ENCODE results near the gene ARMH2. TPM values are rescaled to one million over a fixed set of nuclear protein-coding genes. Genes with fewer than 3 reads are reported as not detected.

Gene ARMH2
- total RNA-seq, 1 experiment from 2014 or later, result not detected

DNA sequence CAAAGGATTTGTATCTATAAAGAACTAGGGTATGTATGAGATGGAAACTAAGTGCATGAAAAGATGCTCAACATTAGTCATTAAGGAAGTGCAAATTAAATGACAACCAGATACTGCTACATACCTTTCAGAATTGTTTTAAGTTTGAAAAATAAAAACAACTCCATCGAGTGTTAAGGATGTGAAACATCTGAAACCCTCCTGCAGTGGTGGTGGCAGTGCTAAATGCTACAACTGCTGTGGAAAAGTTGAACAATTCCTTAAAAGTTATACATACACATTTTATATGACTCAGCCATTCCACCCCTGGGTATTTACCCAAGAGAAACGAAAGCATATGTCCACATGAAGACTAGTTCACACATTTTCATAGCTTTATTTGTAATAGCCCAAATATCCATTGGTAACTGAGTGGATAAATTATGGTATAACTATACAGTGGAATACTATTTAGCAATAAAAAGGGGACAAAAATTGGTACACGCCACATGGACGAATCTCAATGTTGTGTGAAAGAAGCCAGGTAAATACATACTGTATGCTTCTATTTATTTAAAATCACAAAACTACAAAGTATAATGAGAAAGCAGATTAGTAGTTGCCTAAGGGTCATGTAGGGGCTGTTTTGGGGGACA lies 10.6 kb downstream of the ARMH2 start:
- peaks cover 8% of the 10 kb centered on the region; the same call in 1 of the 2 replicates for H4K20me1 ChIP-seq (ENCODE audit: insufficient read depth)
- H3K9me2 ChIP-seq (ENCODE audit: insufficient read depth), result no peaks in the 10 kb centered on the region
- TF ChIP-seq TCF7L2 (IDR thresholded peaks at IDR 0.05; ENCODE audit: borderline replicate concordance, extremely low read depth, insufficient read depth, insufficient read length), result no peak
- TF ChIP-seq POLR2AphosphoS5 (IDR thresholded peaks at IDR 0.05; ENCODE audit: low read depth, low read length), result no peak
- no peak for TF ChIP-seq CBX3 (IDR thresholded peaks at IDR 0.05; ENCODE audit: low read depth)
- no peak for TF ChIP-seq SIN3A (IDR thresholded peaks at IDR 0.05; ENCODE audit: low read depth)
- no peak overlapping the region for H3K4me3 ChIP-seq (replicated peaks in 1 of 2; ENCODE audit: low read depth in 1 of 2, low read length in 2 of 2)
- no peak overlapping the region for H3K9ac ChIP-seq (ENCODE audit: low read length)
- DNase-seq (ENCODE audit: low read depth, low spot score), result no peak
- no peaks in the 10 kb centered on the region for H3K9me3 ChIP-seq (ENCODE audit: control insufficient read depth in 1 of 2, insufficient read depth in 1 of 2, low read depth in 1 of 2, low read length in 2 of 2)
- ChIA-PET CTCF (no interaction called here), POLR2A (interaction anchor here (0.6 kb wide), 1 partner anchor 9 kb away, joined by 3 read pairs; no protein-coding TSS in a partner anchor), RAD21 (ENCODE audit: low non-redundant PET in 1 of 2, low total read pairs in 2 of 2, uncharacterized antibody in 2 of 2, unreplicated experiment in 2 of 2) (no interaction called here)
- H3K36me3 ChIP-seq (ENCODE audit: control insufficient read depth in 1 of 2, insufficient read depth in 2 of 2, low read length in 2 of 2), result peaks cover 23 to 35% of the 10 kb centered on the region in 2 experiments
- intact Hi-C loops (cut with micrococcal nuclease), result no loop called here
- H3K4me2 ChIP-seq (ENCODE audit: low read length), result no peak overlapping the region
- H3K79me2 ChIP-seq (ENCODE audit: insufficient read depth, low read length), result peaks cover 17% of the 10 kb centered on the region
- H3K27ac ChIP-seq (ENCODE audit: low read depth, low read length), result no peak overlapping the region
- BruUV-seq (replicated peaks), result TSS peak; percentile 23
- no peaks in the 10 kb centered on the region for H3K27me3 ChIP-seq (ENCODE audit: insufficient read depth, low read length)
- H2AFZ ChIP-seq (ENCODE audit: low read depth, low read length, poor library complexity, severe bottlenecking), result no peak overlapping the region
- H3K4me1 ChIP-seq (ENCODE audit: control insufficient read depth in 1 of 2, insufficient read depth in 2 of 2, low read length in 2 of 2), result no peaks in the 10 kb centered on the region
- no peak for ATAC-seq

DNA sequence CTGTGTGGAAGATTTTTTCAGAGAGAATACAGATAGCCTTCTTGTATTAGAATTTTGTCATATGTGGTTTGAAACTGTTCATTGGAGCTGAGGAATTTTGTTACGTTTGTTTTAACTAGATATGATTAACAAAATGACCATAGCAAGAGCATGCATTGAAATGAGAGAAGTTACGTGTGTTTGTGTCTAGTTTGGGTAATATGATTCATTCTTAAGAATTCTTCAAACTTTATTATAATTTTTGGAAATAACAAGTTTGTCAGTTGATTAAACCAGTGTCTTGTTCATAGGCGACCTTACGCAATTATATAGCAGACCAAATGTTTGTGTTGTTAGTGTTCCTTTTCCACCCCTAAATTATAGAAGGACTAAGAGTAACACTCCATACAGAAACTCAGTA lies 18.5 kb downstream of the ARMH2 start:
- Histone ChIP-seq H3K79me2 (ENCODE audit: insufficient read depth, low read length) (peaks cover 92% of the 10 kb centered on the region), H3K27ac (ENCODE audit: low read depth, low read length) (no peak overlapping the region), H3K36me3 (ENCODE audit: control insufficient read depth in 1 of 2, insufficient read depth in 2 of 2, low read length in 2 of 2) (peaks cover 48 to 58% of the 10 kb centered on the region in 2 experiments), H3K9me2 (ENCODE audit: insufficient read depth) (no peaks in the 10 kb centered on the region), H3K4me3 (replicated peaks in 1 of 2; ENCODE audit: low read depth in 1 of 2, low read length in 2 of 2) (no peak overlapping the region), H3K9me3 (ENCODE audit: control insufficient read depth in 1 of 2, insufficient read depth in 1 of 2, low read depth in 1 of 2, low read length in 2 of 2) (no peaks in the 10 kb centered on the region), H4K20me1 (ENCODE audit: insufficient read depth) (peaks cover 24% of the 10 kb centered on the region; the same call in 1 of the 2 replicates), H3K9ac (ENCODE audit: low read length) (no peak overlapping the region), H2AFZ (ENCODE audit: low read depth, low read length, poor library complexity, severe bottlenecking) (no peak overlapping the region), H3K27me3 (ENCODE audit: insufficient read depth, low read length) (no peaks in the 10 kb centered on the region), H3K4me2 (ENCODE audit: low read length) (no peak overlapping the region), H3K4me1 (ENCODE audit: control insufficient read depth in 1 of 2, insufficient read depth in 2 of 2, low read length in 2 of 2) (peaks cover 6 to 13% of the 10 kb centered on the region in 2 experiments; a peak in 3 of 4 replicates)
- ATAC-seq, result no peak
- ChIA-PET POLR2A (no interaction called here), RAD21 (ENCODE audit: low non-redundant PET in 1 of 2, low total read pairs in 2 of 2, uncharacterized antibody in 2 of 2, unreplicated experiment in 2 of 2) (no interaction called here), CTCF (no interaction called here)
- BruUV-seq (replicated peaks), result no TSS peak
- intact Hi-C loops (cut with micrococcal nuclease), result no loop called here
- DNase-seq (ENCODE audit: low read depth, low spot score), result no peak
- TF ChIP-seq, protein P1, sequence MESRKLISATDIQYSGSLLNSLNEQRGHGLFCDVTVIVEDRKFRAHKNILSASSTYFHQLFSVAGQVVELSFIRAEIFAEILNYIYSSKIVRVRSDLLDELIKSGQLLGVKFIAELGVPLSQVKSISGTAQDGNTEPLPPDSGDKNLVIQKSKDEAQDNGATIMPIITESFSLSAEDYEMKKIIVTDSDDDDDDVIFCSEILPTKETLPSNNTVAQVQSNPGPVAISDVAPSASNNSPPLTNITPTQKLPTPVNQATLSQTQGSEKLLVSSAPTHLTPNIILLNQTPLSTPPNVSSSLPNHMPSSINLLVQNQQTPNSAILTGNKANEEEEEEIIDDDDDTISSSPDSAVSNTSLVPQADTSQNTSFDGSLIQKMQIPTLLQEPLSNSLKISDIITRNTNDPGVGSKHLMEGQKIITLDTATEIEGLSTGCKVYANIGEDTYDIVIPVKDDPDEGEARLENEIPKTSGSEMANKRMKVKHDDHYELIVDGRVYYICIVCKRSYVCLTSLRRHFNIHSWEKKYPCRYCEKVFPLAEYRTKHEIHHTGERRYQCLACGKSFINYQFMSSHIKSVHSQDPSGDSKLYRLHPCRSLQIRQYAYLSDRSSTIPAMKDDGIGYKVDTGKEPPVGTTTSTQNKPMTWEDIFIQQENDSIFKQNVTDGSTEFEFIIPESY (IDR thresholded peaks at IDR 0.05; ENCODE audit: extremely low read depth, insufficient replicate concordance, low read length), result no peak
- TF ChIP-seq SP1 (IDR thresholded peaks at IDR 0.05; ENCODE audit: low read depth) (no peak), SRF (IDR thresholded peaks at IDR 0.05; ENCODE audit: low read depth) (no peak), SIN3A (IDR thresholded peaks at IDR 0.05; ENCODE audit: low read depth) (no peak), EZH2 (IDR thresholded peaks at IDR 0.05) (no peak), CEBPB (IDR thresholded peaks at IDR 0.05; ENCODE audit: low read depth) (no peak), EZH2phosphoT487 (IDR thresholded peaks at IDR 0.05; ENCODE audit: borderline replicate concordance) (no peak), POLR2AphosphoS5 (IDR thresholded peaks at IDR 0.05; ENCODE audit: low read depth, low read length) (no peak)
- TF ChIP-seq, protein P2, sequence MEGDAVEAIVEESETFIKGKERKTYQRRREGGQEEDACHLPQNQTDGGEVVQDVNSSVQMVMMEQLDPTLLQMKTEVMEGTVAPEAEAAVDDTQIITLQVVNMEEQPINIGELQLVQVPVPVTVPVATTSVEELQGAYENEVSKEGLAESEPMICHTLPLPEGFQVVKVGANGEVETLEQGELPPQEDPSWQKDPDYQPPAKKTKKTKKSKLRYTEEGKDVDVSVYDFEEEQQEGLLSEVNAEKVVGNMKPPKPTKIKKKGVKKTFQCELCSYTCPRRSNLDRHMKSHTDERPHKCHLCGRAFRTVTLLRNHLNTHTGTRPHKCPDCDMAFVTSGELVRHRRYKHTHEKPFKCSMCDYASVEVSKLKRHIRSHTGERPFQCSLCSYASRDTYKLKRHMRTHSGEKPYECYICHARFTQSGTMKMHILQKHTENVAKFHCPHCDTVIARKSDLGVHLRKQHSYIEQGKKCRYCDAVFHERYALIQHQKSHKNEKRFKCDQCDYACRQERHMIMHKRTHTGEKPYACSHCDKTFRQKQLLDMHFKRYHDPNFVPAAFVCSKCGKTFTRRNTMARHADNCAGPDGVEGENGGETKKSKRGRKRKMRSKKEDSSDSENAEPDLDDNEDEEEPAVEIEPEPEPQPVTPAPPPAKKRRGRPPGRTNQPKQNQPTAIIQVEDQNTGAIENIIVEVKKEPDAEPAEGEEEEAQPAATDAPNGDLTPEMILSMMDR (IDR thresholded peaks at IDR 0.05 in 2 of 3, conservative IDR thresholded peaks at IDR 0.05 in 1 of 3; ENCODE audit: borderline replicate concordance in 1 of 3, insufficient read depth in 1 of 3, low read depth in 2 of 3, low read length in 2 of 3), result no peak

All from HCT116 (cell line).